Caco-2 (cell line): ENCODE measurements around the gene GTF3C6. TPM values are rescaled to one million over a fixed set of nuclear protein-coding genes. Genes with fewer than 3 reads are reported as not detected.

Experiments used
- BruUV-seq: library from RNA; stranded (reverse); fragments of 400-500 nt; replicated peaks from 2 replicates; lab custom pipeline; 2021; lab: Mats Ljungman, UMichigan
- CTCF ChIA-PET: fragments of 300-600 bp; sonication (Branson Sonifier 250); formaldehyde crosslinking; loops from one replicate; lab custom pipeline; 2022; ENCODE audit warnings: antibody characterized with exemption; lab: Charles Lee
- POLR2A ChIA-PET: fragments of 300-600 bp; sonication (Branson Sonifier 250); formaldehyde crosslinking; loops from one replicate; lab custom pipeline; 2022; ENCODE audit warnings: antibody characterized with exemption; lab: Charles Lee
- DNase-seq, 2 experiments: peaks; one replicate each; pipeline versions ENCODE4 v3.0.0 to v3.0.0-alpha.2; 2020 to 2022
- H3K27me3 ChIP-seq: replicated peaks from 2 replicates; pipeline ENCODE4 v1.6.0; 2011; ENCODE audit warnings: low read length; ENCODE audit not compliant: control insufficient read depth, insufficient read depth
- H3K36me3 ChIP-seq: 2 replicates; pipeline ENCODE4 v1.5.1; 2011; ENCODE audit warnings: low read length; ENCODE audit not compliant: control insufficient read depth, insufficient read depth
- H3K4me1 ChIP-seq: fragments of 250-450 bp; sonication (Bioruptor Pico); 2 replicates; pipeline ENCODE4 v1.5.1; 2020; ENCODE audit warnings: mild to moderate bottlenecking
- H3K4me3 ChIP-seq: 2 replicates; pipeline ENCODE4 v1.5.1; 2011; ENCODE audit warnings: low read depth, mild to moderate bottlenecking, control low read depth, low read length
- H3K9me3 ChIP-seq: fragments of 250-450 bp; sonication (Bioruptor Pico); 2 replicates; pipeline ENCODE4 v1.5.1; 2020; ENCODE audit warnings: mild to moderate bottlenecking, moderate library complexity
- H3K27ac Mint-ChIP-seq: one replicate; pipeline ENCODE4 v1.8.0; 2022; ENCODE audit warnings: mixed read lengths; ENCODE audit not compliant: unreplicated experiment
- H3K27me3 Mint-ChIP-seq: one replicate; pipeline ENCODE4 v1.8.0; 2022; ENCODE audit warnings: mixed read lengths; ENCODE audit not compliant: insufficient read depth, unreplicated experiment
- H3K36me3 Mint-ChIP-seq: one replicate; pipeline ENCODE4 v1.8.0; 2022; ENCODE audit warnings: mild to moderate bottlenecking, mixed read lengths; ENCODE audit not compliant: insufficient read depth, unreplicated experiment
- H3K4me1 Mint-ChIP-seq: one replicate; pipeline ENCODE4 v1.8.0; 2022; ENCODE audit warnings: low read depth, mixed read lengths; ENCODE audit not compliant: unreplicated experiment
- H3K4me3 Mint-ChIP-seq: one replicate; pipeline ENCODE4 v1.8.0; 2022; ENCODE audit warnings: mild to moderate bottlenecking, moderate library complexity, mixed read lengths; ENCODE audit not compliant: unreplicated experiment
- H3K9me3 Mint-ChIP-seq: one replicate; pipeline ENCODE4 v1.8.0; 2022; ENCODE audit warnings: mixed read lengths; ENCODE audit not compliant: unreplicated experiment
- intact Hi-C: fragments of 100-400 bp; cut with micrococcal nuclease; formaldehyde crosslinking; loops from one replicate; pipeline ENCODE4 v1.10.0; 2022; ENCODE audit not compliant: unreplicated experiment
- total RNA-seq: library from RNA; stranded (reverse); gene quantifications from 2 replicates; pipeline ENCODE4 v1.2.3, GENCODE V29; 2022
- TF ChIP-seq, protein P1 (sequence below), 2 experiments: fragments of 200-600 bp in 1 of 2; IDR thresholded peaks; 1 replicate in 1 of 2; 2 replicates in 1 of 2; pipeline versions ENCODE4 v1.5.1 to v1.8.0; 2011 to 2022; ENCODE audit warnings: antibody characterized with exemption in 1 of 2, control low read depth in 1 of 2, inconsistent platforms in 1 of 2, low read depth in 1 of 2, low read length in 1 of 2, mild to moderate bottlenecking in 1 of 2, moderate library complexity in 1 of 2; ENCODE audit not compliant: insufficient read depth in 1 of 2, severe bottlenecking in 1 of 2, unreplicated experiment in 1 of 2

Gene GTF3C6
- total RNA-seq, 1 experiment from 2014 or later: 114 TPM

DNA sequence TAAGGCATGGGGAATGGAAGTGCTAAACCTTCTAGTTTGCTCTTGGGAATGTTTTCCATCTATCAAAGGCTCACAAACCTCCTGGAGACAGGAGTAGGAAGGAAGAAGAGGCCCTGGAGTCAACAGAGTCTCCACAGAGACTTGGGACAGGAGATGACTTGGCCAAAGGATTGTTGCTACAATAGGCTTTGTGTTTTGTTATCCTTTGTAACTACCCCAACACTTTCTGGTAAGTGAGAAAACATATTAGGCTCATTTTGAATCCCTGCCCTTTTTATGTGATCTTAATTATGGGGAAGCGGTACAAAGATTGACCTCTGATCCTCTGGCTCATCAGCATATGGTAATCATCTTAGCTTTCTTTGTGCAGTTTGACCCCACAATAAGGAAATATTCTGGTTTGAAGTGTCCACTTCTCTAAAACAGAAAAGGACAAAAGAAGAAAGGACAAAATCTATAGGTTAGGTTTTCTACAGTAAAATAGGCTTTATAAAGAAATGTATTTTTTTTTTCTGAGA is 24.1 kb upstream of the GTF3C6 start:
- DNase-seq: no peak
- intact Hi-C loops: no loop called here
- no peaks in the 10 kb centered on the region for H3K36me3 ChIP-seq
- CTCF ChIA-PET: no interaction called here
- no peaks in the 10 kb centered on the region for H3K27me3 ChIP-seq
- H3K27ac Mint-ChIP-seq: no peak overlapping the region
- H3K4me1 Mint-ChIP-seq: peaks cover 7% of the 10 kb centered on the region
- POLR2A ChIA-PET: no interaction called here
- H3K36me3 Mint-ChIP-seq: no peaks in the 10 kb centered on the region
- TF ChIP-seq, protein P1, sequence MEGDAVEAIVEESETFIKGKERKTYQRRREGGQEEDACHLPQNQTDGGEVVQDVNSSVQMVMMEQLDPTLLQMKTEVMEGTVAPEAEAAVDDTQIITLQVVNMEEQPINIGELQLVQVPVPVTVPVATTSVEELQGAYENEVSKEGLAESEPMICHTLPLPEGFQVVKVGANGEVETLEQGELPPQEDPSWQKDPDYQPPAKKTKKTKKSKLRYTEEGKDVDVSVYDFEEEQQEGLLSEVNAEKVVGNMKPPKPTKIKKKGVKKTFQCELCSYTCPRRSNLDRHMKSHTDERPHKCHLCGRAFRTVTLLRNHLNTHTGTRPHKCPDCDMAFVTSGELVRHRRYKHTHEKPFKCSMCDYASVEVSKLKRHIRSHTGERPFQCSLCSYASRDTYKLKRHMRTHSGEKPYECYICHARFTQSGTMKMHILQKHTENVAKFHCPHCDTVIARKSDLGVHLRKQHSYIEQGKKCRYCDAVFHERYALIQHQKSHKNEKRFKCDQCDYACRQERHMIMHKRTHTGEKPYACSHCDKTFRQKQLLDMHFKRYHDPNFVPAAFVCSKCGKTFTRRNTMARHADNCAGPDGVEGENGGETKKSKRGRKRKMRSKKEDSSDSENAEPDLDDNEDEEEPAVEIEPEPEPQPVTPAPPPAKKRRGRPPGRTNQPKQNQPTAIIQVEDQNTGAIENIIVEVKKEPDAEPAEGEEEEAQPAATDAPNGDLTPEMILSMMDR (IDR thresholded peaks at IDR 0.05; ENCODE audit: insufficient read depth in 1 of 2, low read depth in 1 of 2, low read length in 1 of 2, severe bottlenecking in 1 of 2, unreplicated experiment in 1 of 2): no peak
- no peaks in the 10 kb centered on the region for H3K9me3 ChIP-seq
- no peak overlapping the region for H3K4me3 Mint-ChIP-seq
- H3K9me3 Mint-ChIP-seq: no peaks in the 10 kb centered on the region
- BruUV-seq: no TSS peak
- H3K27me3 Mint-ChIP-seq: no peaks in the 10 kb centered on the region
- peaks cover 3% of the 10 kb centered on the region; the same call in 1 of the 2 replicates for H3K4me1 ChIP-seq
- H3K4me3 ChIP-seq: no peak overlapping the region

DNA sequence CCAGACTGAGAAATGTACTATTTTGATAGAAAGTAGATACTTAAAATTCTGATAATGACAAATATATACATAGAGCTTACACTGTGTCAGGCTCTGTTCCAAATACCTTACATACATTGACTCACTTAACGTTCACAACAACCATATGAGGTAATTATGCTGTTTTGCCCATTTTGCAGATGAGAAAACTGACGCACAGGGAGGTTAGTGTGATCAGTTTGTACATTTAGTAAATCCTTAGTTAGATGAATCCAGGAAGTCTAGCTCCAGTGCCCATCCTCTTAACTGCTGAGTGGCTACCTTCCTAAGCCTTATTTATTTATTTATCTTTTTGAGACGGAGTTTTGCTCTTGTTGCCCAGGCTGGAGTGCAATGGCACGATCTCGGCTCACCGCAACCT is 23.3 kb upstream of the GTF3C6 start:
- ChIA-PET CTCF (no interaction called here), POLR2A (no interaction called here)
- no TSS peak for BruUV-seq

DNA sequence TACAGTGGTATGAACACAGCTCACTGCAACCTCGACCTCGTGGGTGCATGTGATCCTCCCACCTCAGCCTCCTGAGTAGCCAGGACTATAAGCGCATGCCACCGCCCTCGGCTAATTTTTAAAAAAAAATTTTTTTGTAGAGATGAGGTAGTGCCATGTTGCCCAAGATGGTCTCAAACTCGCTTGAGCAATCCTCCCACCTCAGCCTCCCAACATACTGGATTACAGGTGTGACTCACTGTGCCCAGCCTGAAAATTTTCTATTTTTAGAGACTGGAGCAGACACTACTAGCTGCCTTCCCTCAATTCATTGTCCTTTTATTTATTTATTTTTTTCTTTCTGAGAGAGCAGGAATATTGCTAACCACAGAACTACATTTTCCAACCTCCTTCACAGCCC is 20.3 kb upstream of the GTF3C6 start:
- H3K27me3 ChIP-seq: no peaks in the 10 kb centered on the region
- H3K4me1 Mint-ChIP-seq: no peaks in the 10 kb centered on the region
- H3K4me3 ChIP-seq: no peak overlapping the region
- H3K4me3 Mint-ChIP-seq: no peak overlapping the region
- no TSS peak for BruUV-seq
- CTCF ChIA-PET: no interaction called here
- no peaks in the 10 kb centered on the region for H3K9me3 Mint-ChIP-seq
- no peak for DNase-seq
- H3K9me3 ChIP-seq: no peaks in the 10 kb centered on the region
- intact Hi-C loops: no loop called here
- H3K36me3 Mint-ChIP-seq: no peaks in the 10 kb centered on the region
- no peaks in the 10 kb centered on the region for H3K36me3 ChIP-seq
- POLR2A ChIA-PET: no interaction called here
- H3K27ac Mint-ChIP-seq: no peak overlapping the region
- H3K4me1 ChIP-seq: no peaks in the 10 kb centered on the region
- TF ChIP-seq, protein P1 (IDR thresholded peaks at IDR 0.05; ENCODE audit: insufficient read depth in 1 of 2, low read depth in 1 of 2, low read length in 1 of 2, severe bottlenecking in 1 of 2, unreplicated experiment in 1 of 2): no peak
- no peaks in the 10 kb centered on the region for H3K27me3 Mint-ChIP-seq

More for the DNA sequence above, 23.3 kb upstream of the GTF3C6 start:
- H3K9me3 Mint-ChIP-seq: no peaks in the 10 kb centered on the region
- TF ChIP-seq, protein P1 (IDR thresholded peaks at IDR 0.05; ENCODE audit: insufficient read depth in 1 of 2, low read depth in 1 of 2, low read length in 1 of 2, severe bottlenecking in 1 of 2, unreplicated experiment in 1 of 2): no peak
- intact Hi-C loops: no loop called here
- peaks cover 3% of the 10 kb centered on the region; the same call in 1 of the 2 replicates for H3K4me1 ChIP-seq
- H3K4me3 Mint-ChIP-seq: no peak overlapping the region
- no peaks in the 10 kb centered on the region for H3K9me3 ChIP-seq
- no peak for DNase-seq
- H3K36me3 Mint-ChIP-seq: no peaks in the 10 kb centered on the region
- H3K27ac Mint-ChIP-seq: no peak overlapping the region
- no peaks in the 10 kb centered on the region for H3K27me3 Mint-ChIP-seq
- no peaks in the 10 kb centered on the region for H3K36me3 ChIP-seq
- peaks cover 7% of the 10 kb centered on the region for H3K4me1 Mint-ChIP-seq
- no peak overlapping the region for H3K4me3 ChIP-seq
- no peaks in the 10 kb centered on the region for H3K27me3 ChIP-seq
